Neural progenitor cell (in vitro differentiated cells): Measurements from ENCODE around the gene COX19. TPM values are rescaled to one million over a fixed set of nuclear protein-coding genes. Genes with fewer than 3 reads are reported as not detected.

Experiments used
- DNase-seq: peaks from one replicate; pipeline ENCODE4 v3.0.0-alpha.2; 2016; ENCODE audit warnings: low spot score
- H2AFZ ChIP-seq: fragments of 200-600 bp; sonication (generic); replicated peaks from 2 replicates; pipeline ENCODE4 v1.6.1; 2016; ENCODE audit warnings: antibody characterized with exemption
- H3F3A ChIP-seq: fragments of 200-600 bp; sonication (generic); 2 replicates; pipeline ENCODE4 v1.6.1; 2016; ENCODE audit warnings: antibody characterized with exemption, low read depth
- H3K27ac ChIP-seq: fragments of 200-600 bp; sonication (generic); 2 replicates; pipeline ENCODE4 v1.5.1; 2016; ENCODE audit warnings: mild to moderate bottlenecking
- H3K27me3 ChIP-seq: fragments of 200-600 bp; sonication (generic); 2 replicates; pipeline ENCODE4 v1.6.1; 2016; ENCODE audit warnings: mild to moderate bottlenecking, moderate library complexity
- H3K36me3 ChIP-seq: fragments of 200-600 bp; sonication (generic); 2 replicates; pipeline ENCODE4 v1.5.1; 2016
- H3K4me1 ChIP-seq: fragments of 200-600 bp; sonication (generic); 2 replicates; pipeline ENCODE4 v1.6.1; 2016; ENCODE audit warnings: mixed run types
- H3K4me2 ChIP-seq: fragments of 200-600 bp; sonication (generic); 2 replicates; pipeline ENCODE4 v1.6.1; 2016
- H3K4me3 ChIP-seq: fragments of 200-600 bp; sonication (generic); 2 replicates; pipeline ENCODE4 v1.5.1; 2016
- H3K79me2 ChIP-seq: fragments of 200-600 bp; sonication (generic); 2 replicates; pipeline ENCODE4 v1.6.1; 2016; ENCODE audit warnings: low read depth
- H3K9ac ChIP-seq: fragments of 200-600 bp; sonication (generic); 2 replicates; pipeline ENCODE4 v1.6.1; 2016
- H3K9me3 ChIP-seq: fragments of 200-600 bp; sonication (generic); 2 replicates; pipeline ENCODE4 v1.5.1; 2016; ENCODE audit warnings: low read depth
- H4K20me1 ChIP-seq: fragments of 200-600 bp; sonication (generic); 2 replicates; pipeline ENCODE4 v1.6.1; 2016; ENCODE audit warnings: low read depth
- H3K27ac Mint-ChIP-seq: 3 replicates; pipeline ENCODE4 v1.8.0; 2021; ENCODE audit warnings: mixed read lengths
- H3K27me3 Mint-ChIP-seq: 2 replicates; pipeline ENCODE4 v1.8.0; 2022; ENCODE audit warnings: low read depth, mild to moderate bottlenecking, inconsistent platforms, moderate library complexity, mixed read lengths; ENCODE audit not compliant: insufficient read depth
- H3K36me3 Mint-ChIP-seq: 3 replicates; pipeline ENCODE4 v1.8.0; 2021; ENCODE audit warnings: mixed read lengths
- H3K4me1 Mint-ChIP-seq: 3 replicates; pipeline ENCODE4 v1.8.0; 2021; ENCODE audit warnings: mixed read lengths
- H3K4me3 Mint-ChIP-seq: 3 replicates; pipeline ENCODE4 v1.8.0; 2021; ENCODE audit warnings: mild to moderate bottlenecking, moderate library complexity, mixed read lengths
- H3K9me3 Mint-ChIP-seq: 3 replicates; pipeline ENCODE4 v1.8.0; 2020; ENCODE audit warnings: mixed read lengths
- CTCF ChIP-seq: fragments of 200-600 bp; sonication (generic); IDR thresholded peaks from 2 replicates; pipeline ENCODE4 v1.5.1; 2017; ENCODE audit warnings: antibody characterized with exemption, mild to moderate bottlenecking
- EZH2 ChIP-seq: fragments of 200-600 bp; sonication (generic); IDR thresholded peaks from 2 replicates; pipeline ENCODE4 v1.6.1; 2017; ENCODE audit warnings: antibody characterized with exemption, mild to moderate bottlenecking, moderate library complexity
- EZH2phosphoT487 ChIP-seq: fragments of 200-600 bp; sonication (generic); IDR thresholded peaks from 2 replicates; pipeline ENCODE4 v1.6.1; 2017; ENCODE audit warnings: antibody characterized with exemption
- total RNA-seq: library from RNA; depleted of rRNA; stranded (reverse); fragments of >200 nt; gene quantifications from 2 replicates; pipeline ENCODE4 v1.2.3, GENCODE V29; 2015; ENCODE audit warnings: low replicate concordance

COX19 gene
- total RNA-seq, 1 donor from 2014 or later: 15.1 TPM

- peak; percentile 56 for DNase-seq
- Mint-ChIP-seq H3K9me3 (no peaks in the 10 kb centered on the region), H3K27ac (peak overlapping the region; percentile 81), H3K4me1 (peaks cover 13% of the 10 kb centered on the region), H3K36me3 (no peaks in the 10 kb centered on the region), H3K4me3 (no peak overlapping the region), H3K27me3 (peaks cover 20% of the 10 kb centered on the region)
- Histone ChIP-seq H4K20me1 (peaks cover 12% of the 10 kb centered on the region), H3K36me3 (no peaks in the 10 kb centered on the region), H3K9ac (no peak overlapping the region), H3K27me3 (peaks cover 26% of the 10 kb centered on the region), H3F3A (peaks cover 11% of the 10 kb centered on the region), H3K4me3 (no peak overlapping the region), H3K79me2 (no peaks in the 10 kb centered on the region), H3K9me3 (no peaks in the 10 kb centered on the region), H3K4me2 (no peak overlapping the region), H2AFZ (no peak overlapping the region), H3K4me1 (peaks cover 5% of the 10 kb centered on the region), H3K27ac (no peak overlapping the region)
- TF ChIP-seq EZH2phosphoT487 (no peak), CTCF (peak; percentile 28)
Observed at GRCh38 chr7:958221-959200, 16.8 kb downstream of the COX19 start.

- Histone ChIP-seq H2AFZ (no peak overlapping the region), H3K36me3 (no peaks in the 10 kb centered on the region), H3K9me3 (no peaks in the 10 kb centered on the region), H4K20me1 (peaks cover 21% of the 10 kb centered on the region), H3K4me3 (no peak overlapping the region), H3K27ac (no peak overlapping the region), H3K27me3 (peaks cover 35% of the 10 kb centered on the region), H3K9ac (no peak overlapping the region), H3F3A (peaks cover 11% of the 10 kb centered on the region), H3K4me1 (peaks cover 5% of the 10 kb centered on the region), H3K4me2 (no peak overlapping the region), H3K79me2 (no peaks in the 10 kb centered on the region)
- no peak for TF ChIP-seq CTCF
- no peak for TF ChIP-seq EZH2
- TF ChIP-seq EZH2phosphoT487: no peak
- Mint-ChIP-seq H3K27ac (no peak overlapping the region), H3K9me3 (no peaks in the 10 kb centered on the region), H3K36me3 (no peaks in the 10 kb centered on the region), H3K4me3 (no peak overlapping the region), H3K4me1 (peaks cover 13% of the 10 kb centered on the region), H3K27me3 (peaks cover 20% of the 10 kb centered on the region)
- DNase-seq: peak; percentile 60
Observed at GRCh38 chr7:957418-958220, 17.7 kb downstream of the COX19 start.

- no peaks in the 10 kb centered on the region for H3K9me3 Mint-ChIP-seq
- no peaks in the 10 kb centered on the region for H3K36me3 ChIP-seq
- no peak overlapping the region for H3K27ac Mint-ChIP-seq
- no peaks in the 10 kb centered on the region for H3K36me3 Mint-ChIP-seq
- peaks cover 11% of the 10 kb centered on the region for H3K4me1 Mint-ChIP-seq
- peaks cover 11% of the 10 kb centered on the region for H3F3A ChIP-seq
- TF ChIP-seq EZH2 (no peak), CTCF (no peak), EZH2phosphoT487 (no peak)
- H2AFZ ChIP-seq: no peak overlapping the region
- no peak overlapping the region for H3K9ac ChIP-seq
- peaks cover 19% of the 10 kb centered on the region for H3K27me3 Mint-ChIP-seq
- H3K9me3 ChIP-seq: no peaks in the 10 kb centered on the region
- H3K4me3 Mint-ChIP-seq: peak overlapping the region; percentile 80
- H4K20me1 ChIP-seq: peaks cover 22% of the 10 kb centered on the region
- H3K27me3 ChIP-seq: peaks cover 48% of the 10 kb centered on the region
- DNase-seq: no peak
- peaks cover 5% of the 10 kb centered on the region for H3K4me1 ChIP-seq
- H3K4me2 ChIP-seq: no peak overlapping the region
- H3K4me3 ChIP-seq: no peak overlapping the region
- no peak overlapping the region for H3K27ac ChIP-seq
- H3K79me2 ChIP-seq: no peaks in the 10 kb centered on the region
Observed at GRCh38 chr7:956031-956430, 19.3 kb downstream of the COX19 start.
